Neural crest cell (in vitro differentiated cells): ENCODE measurements around the gene GRK5. TPM values are rescaled to one million over a fixed set of nuclear protein-coding genes. Genes with fewer than 3 reads are reported as not detected.
"Not testable (repeated sequence)": the region's sequence is repeated elsewhere in the genome, so short reads cannot be mapped to it uniquely, and the experiment has no call there.

ENCODE experiments used
- DNase-seq: peaks from one replicate; pipeline ENCODE4 v3.0.0; 2021; ENCODE audit warnings: low read depth, mixed read lengths, low spot score
- H3K27ac Mint-ChIP-seq: one replicate; pipeline ENCODE4 v1.8.0; 2021; ENCODE audit warnings: mild to moderate bottlenecking, mixed read lengths; ENCODE audit not compliant: unreplicated experiment
- H3K27me3 Mint-ChIP-seq: 2 replicates; pipeline ENCODE4 v1.8.0; 2021; ENCODE audit warnings: low read depth, mild to moderate bottlenecking, mixed read lengths
- H3K36me3 Mint-ChIP-seq: 2 replicates; pipeline ENCODE4 v1.8.0; 2021; ENCODE audit warnings: low read depth, mild to moderate bottlenecking, mixed read lengths
- H3K4me1 Mint-ChIP-seq: 2 replicates; pipeline ENCODE4 v1.8.0; 2021; ENCODE audit warnings: mixed read lengths
- H3K4me3 Mint-ChIP-seq: one replicate; pipeline ENCODE4 v1.8.0; 2021; ENCODE audit warnings: mild to moderate bottlenecking, mixed read lengths
- H3K9me3 Mint-ChIP-seq: 2 replicates; pipeline ENCODE4 v1.8.0; 2021; ENCODE audit warnings: mixed read lengths
- total RNA-seq: library from RNA; stranded (reverse); gene quantifications from 2 replicates; pipeline ENCODE4 v1.2.1, GENCODE V29; 2021
- TF ChIP-seq, protein P1 (sequence below): fragments of 200-600 bp; sonication (generic); conservative IDR thresholded peaks from 2 replicates; pipeline ENCODE4 v1.5.0; 2021; ENCODE audit warnings: antibody characterized with exemption, mild to moderate bottlenecking

GRK5 gene
- total RNA-seq, 1 donor from 2014 or later: 13.5 TPM

GRCh38 chr10:119267384-119267783 is 60.0 kb downstream of the GRK5 start:
- DNase-seq: no peak
- TF ChIP-seq, protein P1, sequence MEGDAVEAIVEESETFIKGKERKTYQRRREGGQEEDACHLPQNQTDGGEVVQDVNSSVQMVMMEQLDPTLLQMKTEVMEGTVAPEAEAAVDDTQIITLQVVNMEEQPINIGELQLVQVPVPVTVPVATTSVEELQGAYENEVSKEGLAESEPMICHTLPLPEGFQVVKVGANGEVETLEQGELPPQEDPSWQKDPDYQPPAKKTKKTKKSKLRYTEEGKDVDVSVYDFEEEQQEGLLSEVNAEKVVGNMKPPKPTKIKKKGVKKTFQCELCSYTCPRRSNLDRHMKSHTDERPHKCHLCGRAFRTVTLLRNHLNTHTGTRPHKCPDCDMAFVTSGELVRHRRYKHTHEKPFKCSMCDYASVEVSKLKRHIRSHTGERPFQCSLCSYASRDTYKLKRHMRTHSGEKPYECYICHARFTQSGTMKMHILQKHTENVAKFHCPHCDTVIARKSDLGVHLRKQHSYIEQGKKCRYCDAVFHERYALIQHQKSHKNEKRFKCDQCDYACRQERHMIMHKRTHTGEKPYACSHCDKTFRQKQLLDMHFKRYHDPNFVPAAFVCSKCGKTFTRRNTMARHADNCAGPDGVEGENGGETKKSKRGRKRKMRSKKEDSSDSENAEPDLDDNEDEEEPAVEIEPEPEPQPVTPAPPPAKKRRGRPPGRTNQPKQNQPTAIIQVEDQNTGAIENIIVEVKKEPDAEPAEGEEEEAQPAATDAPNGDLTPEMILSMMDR: no peak
- H3K4me1 Mint-ChIP-seq: peaks cover 22% of the 10 kb centered on the region

GRCh38 chr10:119268428-119268827 is 61.1 kb downstream of the GRK5 start:
- no peaks in the 10 kb centered on the region for H3K9me3 Mint-ChIP-seq
- H3K27me3 Mint-ChIP-seq: no peaks in the 10 kb centered on the region
- peaks cover 27% of the 10 kb centered on the region for H3K4me1 Mint-ChIP-seq
- no peak for DNase-seq
- peaks cover under 1% of the 10 kb centered on the region for H3K36me3 Mint-ChIP-seq
- peak overlapping the region; percentile 57 for H3K27ac Mint-ChIP-seq
- no peak overlapping the region for H3K4me3 Mint-ChIP-seq
- TF ChIP-seq, protein P1: no peak

More at GRCh38 chr10:119267384-119267783, 60.0 kb downstream of the GRK5 start:
- H3K36me3 Mint-ChIP-seq: peaks cover 2% of the 10 kb centered on the region
- peak overlapping the region; percentile 43 for H3K27ac Mint-ChIP-seq
- no peaks in the 10 kb centered on the region for H3K9me3 Mint-ChIP-seq
- no peak overlapping the region for H3K4me3 Mint-ChIP-seq
- no peaks in the 10 kb centered on the region for H3K27me3 Mint-ChIP-seq

GRCh38 chr10:119268871-119269506 is 61.6 kb downstream of the GRK5 start:
- Mint-ChIP-seq H3K27me3 (no peaks in the 10 kb centered on the region), H3K36me3 (no peaks in the 10 kb centered on the region), H3K4me1 (peaks cover 27% of the 10 kb centered on the region), H3K9me3 (no peaks in the 10 kb centered on the region), H3K27ac (peak overlapping the region; percentile 20), H3K4me3 (no peak overlapping the region)
- TF ChIP-seq, protein P1: no peak
- no peak for DNase-seq

DNA sequence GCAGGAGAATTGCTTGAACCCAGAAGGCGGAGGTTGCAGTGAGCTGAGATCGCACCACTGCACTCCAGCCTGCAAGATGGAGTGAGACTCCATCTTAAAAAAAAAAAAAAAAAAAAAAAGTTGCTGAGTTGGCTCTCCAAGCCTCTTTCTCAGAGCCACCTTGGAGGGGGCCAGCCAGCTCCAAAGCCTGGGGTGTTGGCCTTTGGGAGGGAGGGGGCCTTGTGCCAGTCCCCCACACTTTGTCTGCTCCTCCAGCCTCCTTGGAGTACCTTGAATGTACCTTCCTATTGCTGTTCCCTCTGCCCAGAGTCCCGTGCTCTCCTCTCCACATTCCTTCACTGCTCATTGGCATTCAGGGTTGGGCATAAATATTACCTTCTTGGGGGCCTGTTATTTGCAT is 62.4 kb downstream of the GRK5 start:
- H3K27me3 Mint-ChIP-seq: no peaks in the 10 kb centered on the region
- no peak for DNase-seq
- no peaks in the 10 kb centered on the region for H3K36me3 Mint-ChIP-seq
- no peaks in the 10 kb centered on the region for H3K9me3 Mint-ChIP-seq
- TF ChIP-seq, protein P1: no peak
- no peak overlapping the region for H3K4me3 Mint-ChIP-seq
- peaks cover 27% of the 10 kb centered on the region for H3K4me1 Mint-ChIP-seq
- no peak overlapping the region for H3K27ac Mint-ChIP-seq

GRCh38 chr10:119270762-119271366 is 63.5 kb downstream of the GRK5 start:
- Mint-ChIP-seq H3K4me3 (no peak overlapping the region), H3K27me3 (no peaks in the 10 kb centered on the region), H3K9me3 (no peaks in the 10 kb centered on the region), H3K27ac (no peak overlapping the region), H3K4me1 (peaks cover 27% of the 10 kb centered on the region), H3K36me3 (no peaks in the 10 kb centered on the region)
- TF ChIP-seq, protein P1: no peak
- no peak for DNase-seq

DNA sequence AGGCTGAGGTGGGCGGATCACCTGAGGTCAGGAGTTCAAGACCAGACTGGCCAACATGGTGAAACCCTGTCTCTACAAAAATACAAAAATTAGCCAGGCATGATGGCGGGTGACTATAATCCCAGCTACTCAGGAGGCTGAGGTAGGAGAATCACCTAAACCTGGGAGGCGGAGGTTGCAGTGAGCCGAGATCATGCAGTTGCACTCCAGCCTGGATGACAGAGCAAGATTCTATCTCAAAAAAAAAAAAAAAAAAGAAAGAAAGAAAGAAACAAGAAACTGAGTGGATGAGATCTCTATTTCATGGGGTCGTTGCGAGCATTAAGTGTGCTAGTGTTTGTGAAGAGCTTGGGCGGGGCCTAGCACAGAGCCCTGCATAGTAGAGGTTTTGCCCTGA is 65.0 kb downstream of the GRK5 start:
- not testable (repeated sequence) for H3K36me3 Mint-ChIP-seq

More for the DNA sequence above, 65.0 kb downstream of the GRK5 start:
- not testable (repeated sequence) for H3K27ac Mint-ChIP-seq, H3K4me3 Mint-ChIP-seq, H3K9me3 Mint-ChIP-seq, DNase-seq, H3K27me3 Mint-ChIP-seq
- peaks cover 27% of the 10 kb centered on the region for H3K4me1 Mint-ChIP-seq
